ENCODE results near the gene HOXC5.

DNA sequence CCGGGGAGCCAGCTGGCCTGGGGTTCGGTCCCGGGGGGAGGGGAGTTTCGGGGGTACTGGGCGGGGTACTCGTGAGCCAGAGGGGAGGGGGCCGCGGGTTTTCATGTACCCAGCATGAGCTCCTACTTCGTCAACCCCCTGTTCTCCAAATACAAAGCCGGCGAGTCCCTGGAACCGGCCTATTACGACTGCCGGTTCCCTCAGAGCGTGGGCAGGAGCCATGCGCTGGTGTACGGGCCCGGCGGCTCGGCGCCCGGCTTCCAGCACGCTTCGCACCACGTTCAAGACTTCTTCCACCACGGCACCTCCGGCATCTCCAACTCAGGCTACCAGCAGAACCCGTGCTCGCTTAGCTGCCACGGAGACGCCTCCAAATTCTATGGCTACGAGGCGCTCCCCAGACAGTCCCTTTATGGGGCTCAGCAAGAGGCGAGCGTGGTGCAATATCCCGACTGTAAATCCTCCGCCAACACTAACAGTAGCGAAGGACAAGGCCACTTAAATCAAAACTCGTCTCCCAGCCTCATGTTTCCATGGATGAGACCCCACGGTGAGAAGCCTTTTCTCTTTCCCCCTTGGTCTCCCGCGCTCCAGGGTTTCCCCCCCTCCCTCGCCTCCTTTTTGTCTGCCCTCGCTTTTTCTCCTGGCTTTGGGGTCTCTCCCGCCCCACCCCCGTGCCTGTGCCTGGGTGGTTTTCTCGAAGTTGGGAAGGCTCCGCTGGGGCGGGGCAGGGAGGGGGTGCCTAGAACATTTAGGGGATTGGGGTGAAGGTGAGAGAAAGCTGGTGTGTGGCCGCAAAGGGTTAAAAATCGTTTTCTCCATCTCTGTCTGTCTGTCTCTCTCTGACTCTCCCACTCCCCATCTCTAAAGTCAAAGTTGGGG is 23.4 kb upstream of the HOXC5 start:
- TF ChIP-seq, protein P1, sequence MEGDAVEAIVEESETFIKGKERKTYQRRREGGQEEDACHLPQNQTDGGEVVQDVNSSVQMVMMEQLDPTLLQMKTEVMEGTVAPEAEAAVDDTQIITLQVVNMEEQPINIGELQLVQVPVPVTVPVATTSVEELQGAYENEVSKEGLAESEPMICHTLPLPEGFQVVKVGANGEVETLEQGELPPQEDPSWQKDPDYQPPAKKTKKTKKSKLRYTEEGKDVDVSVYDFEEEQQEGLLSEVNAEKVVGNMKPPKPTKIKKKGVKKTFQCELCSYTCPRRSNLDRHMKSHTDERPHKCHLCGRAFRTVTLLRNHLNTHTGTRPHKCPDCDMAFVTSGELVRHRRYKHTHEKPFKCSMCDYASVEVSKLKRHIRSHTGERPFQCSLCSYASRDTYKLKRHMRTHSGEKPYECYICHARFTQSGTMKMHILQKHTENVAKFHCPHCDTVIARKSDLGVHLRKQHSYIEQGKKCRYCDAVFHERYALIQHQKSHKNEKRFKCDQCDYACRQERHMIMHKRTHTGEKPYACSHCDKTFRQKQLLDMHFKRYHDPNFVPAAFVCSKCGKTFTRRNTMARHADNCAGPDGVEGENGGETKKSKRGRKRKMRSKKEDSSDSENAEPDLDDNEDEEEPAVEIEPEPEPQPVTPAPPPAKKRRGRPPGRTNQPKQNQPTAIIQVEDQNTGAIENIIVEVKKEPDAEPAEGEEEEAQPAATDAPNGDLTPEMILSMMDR (IDR thresholded peaks at IDR 0.05) = no peak
- no peak for TF ChIP-seq EP300 (IDR thresholded peaks at IDR 0.05)
